ENCODE measurements around the gene HNRNPM.

Gene HNRNPM

DNA sequence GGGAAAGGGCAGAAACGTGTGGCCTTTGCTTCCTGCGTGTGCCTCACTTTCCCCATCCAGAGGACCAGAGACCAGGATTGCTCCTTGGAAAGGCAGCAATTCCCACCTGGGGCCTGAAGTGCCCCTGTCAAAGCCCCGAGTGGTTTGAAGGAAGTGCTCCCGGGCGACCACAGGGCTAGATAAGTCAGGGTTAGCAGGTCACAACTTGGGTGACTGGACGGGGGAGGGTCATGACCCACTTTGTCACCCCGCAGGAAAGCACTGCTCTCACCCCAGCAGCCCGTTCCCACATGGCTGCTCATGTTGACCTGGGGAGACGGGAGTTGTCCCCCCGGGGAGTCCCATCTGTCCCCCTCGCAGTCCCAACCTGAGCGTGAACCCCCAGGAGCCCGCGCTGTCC is 57.2 kb downstream of the HNRNPM start:
- Histone ChIP-seq H3K79me2 (ENCODE audit: insufficient read depth, low read length) (no peaks in the 10 kb centered on the region), H4K20me1 (ENCODE audit: insufficient read depth, low read length) (no peaks in the 10 kb centered on the region), H3K4me3 (ENCODE audit: low read depth in 1 of 2, low read length in 2 of 2) (no peak overlapping the region), H3K4me1 (ENCODE audit: insufficient read depth, low read length) (peaks cover 10% of the 10 kb centered on the region), H3K9ac (ENCODE audit: low read depth, low read length) (no peak overlapping the region), H2AFZ (ENCODE audit: low read depth, low read length) (no peak overlapping the region), H3K27me3 (ENCODE audit: insufficient read depth, low read length, poor library complexity) (no peaks in the 10 kb centered on the region), H3K4me2 (ENCODE audit: insufficient read depth, low read length) (no peak overlapping the region), H3K9me3 (ENCODE audit: insufficient read depth, low read length, severe bottlenecking) (no peaks in the 10 kb centered on the region), H3K27ac (ENCODE audit: low read length) (no peak overlapping the region), H3K36me3 (ENCODE audit: insufficient read depth, low read length) (no peaks in the 10 kb centered on the region)
- ATAC-seq (ENCODE audit: insufficient read depth, low read depth) (no peak), DNase-seq (no peak)
- TF ChIP-seq EZH2 (IDR thresholded peaks at IDR 0.05; ENCODE audit: borderline replicate concordance, low read depth, low read length, severe bottlenecking), result no peak
- TF ChIP-seq, protein P1, sequence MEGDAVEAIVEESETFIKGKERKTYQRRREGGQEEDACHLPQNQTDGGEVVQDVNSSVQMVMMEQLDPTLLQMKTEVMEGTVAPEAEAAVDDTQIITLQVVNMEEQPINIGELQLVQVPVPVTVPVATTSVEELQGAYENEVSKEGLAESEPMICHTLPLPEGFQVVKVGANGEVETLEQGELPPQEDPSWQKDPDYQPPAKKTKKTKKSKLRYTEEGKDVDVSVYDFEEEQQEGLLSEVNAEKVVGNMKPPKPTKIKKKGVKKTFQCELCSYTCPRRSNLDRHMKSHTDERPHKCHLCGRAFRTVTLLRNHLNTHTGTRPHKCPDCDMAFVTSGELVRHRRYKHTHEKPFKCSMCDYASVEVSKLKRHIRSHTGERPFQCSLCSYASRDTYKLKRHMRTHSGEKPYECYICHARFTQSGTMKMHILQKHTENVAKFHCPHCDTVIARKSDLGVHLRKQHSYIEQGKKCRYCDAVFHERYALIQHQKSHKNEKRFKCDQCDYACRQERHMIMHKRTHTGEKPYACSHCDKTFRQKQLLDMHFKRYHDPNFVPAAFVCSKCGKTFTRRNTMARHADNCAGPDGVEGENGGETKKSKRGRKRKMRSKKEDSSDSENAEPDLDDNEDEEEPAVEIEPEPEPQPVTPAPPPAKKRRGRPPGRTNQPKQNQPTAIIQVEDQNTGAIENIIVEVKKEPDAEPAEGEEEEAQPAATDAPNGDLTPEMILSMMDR (IDR thresholded peaks at IDR 0.05; ENCODE audit: borderline replicate concordance, extremely low read depth, low read length, poor library complexity, severe bottlenecking), result no peak

DNA sequence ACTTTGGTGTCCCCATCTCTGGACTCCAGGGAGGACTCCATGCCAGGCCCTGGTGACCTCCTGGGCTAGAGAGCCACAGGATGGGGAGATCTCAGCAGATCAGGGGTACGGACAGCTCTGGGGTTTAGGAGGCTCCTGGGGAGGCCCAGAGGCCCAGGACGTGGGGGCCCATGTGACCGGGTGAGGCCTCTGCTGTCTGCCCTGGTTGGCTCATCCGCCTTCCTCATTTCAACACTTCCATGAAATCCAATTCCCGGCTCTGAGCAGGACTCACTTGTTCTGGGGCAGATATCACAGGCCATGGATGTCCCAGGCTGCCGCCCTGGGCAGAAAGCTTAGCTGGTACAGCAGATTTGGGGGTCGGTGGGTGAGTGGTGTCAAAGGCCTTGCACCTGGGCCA is 58.7 kb downstream of the HNRNPM start:
- ATAC-seq (ENCODE audit: insufficient read depth, low read depth) (no peak), DNase-seq (no peak)
- no peak overlapping the region for H2AFZ ChIP-seq (ENCODE audit: low read depth, low read length)
- H3K9ac ChIP-seq (ENCODE audit: low read depth, low read length), result no peak overlapping the region
- no peaks in the 10 kb centered on the region for H3K9me3 ChIP-seq (ENCODE audit: insufficient read depth, low read length, severe bottlenecking)
- H3K4me2 ChIP-seq (ENCODE audit: insufficient read depth, low read length), result no peak overlapping the region
- H3K27ac ChIP-seq (ENCODE audit: low read length), result no peak overlapping the region
- H3K79me2 ChIP-seq (ENCODE audit: insufficient read depth, low read length), result no peaks in the 10 kb centered on the region
- H4K20me1 ChIP-seq (ENCODE audit: insufficient read depth, low read length), result no peaks in the 10 kb centered on the region
- H3K36me3 ChIP-seq (ENCODE audit: insufficient read depth, low read length), result no peaks in the 10 kb centered on the region
- no peak overlapping the region for H3K4me3 ChIP-seq (ENCODE audit: low read depth in 1 of 2, low read length in 2 of 2)
- H3K4me1 ChIP-seq (ENCODE audit: insufficient read depth, low read length), result peaks cover 10% of the 10 kb centered on the region
- no peaks in the 10 kb centered on the region for H3K27me3 ChIP-seq (ENCODE audit: insufficient read depth, low read length, poor library complexity)
- TF ChIP-seq, protein P1 (IDR thresholded peaks at IDR 0.05; ENCODE audit: borderline replicate concordance, extremely low read depth, low read length, poor library complexity, severe bottlenecking), result no peak
- TF ChIP-seq EZH2 (IDR thresholded peaks at IDR 0.05; ENCODE audit: borderline replicate concordance, low read depth, low read length, severe bottlenecking), result no peak

DNA sequence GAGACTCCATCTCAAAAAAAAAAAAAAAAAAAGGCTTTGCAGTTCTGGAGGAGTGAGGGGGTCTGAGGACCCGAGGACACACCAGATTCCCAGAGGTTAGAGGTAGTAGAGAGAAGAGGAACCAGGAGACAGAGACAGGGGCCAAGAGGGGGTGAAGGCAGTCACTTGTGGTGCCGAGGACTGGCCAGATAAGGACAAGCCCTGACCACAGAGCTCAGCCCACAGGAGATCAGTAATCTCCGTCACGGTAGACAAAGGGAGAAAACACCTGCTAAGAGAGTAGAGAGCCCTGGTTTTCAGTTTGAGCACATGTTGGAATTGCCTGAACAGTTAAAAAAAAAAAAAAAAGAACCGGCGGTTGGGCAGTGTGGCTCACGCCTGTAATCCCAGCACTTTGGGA is 59.4 kb downstream of the HNRNPM start:
- H4K20me1 ChIP-seq (ENCODE audit: insufficient read depth, low read length), result no peaks in the 10 kb centered on the region
- H3K36me3 ChIP-seq (ENCODE audit: insufficient read depth, low read length), result no peaks in the 10 kb centered on the region
- no peak overlapping the region for H3K9ac ChIP-seq (ENCODE audit: low read depth, low read length)
- no peak overlapping the region for H3K4me2 ChIP-seq (ENCODE audit: insufficient read depth, low read length)
- no peaks in the 10 kb centered on the region for H3K9me3 ChIP-seq (ENCODE audit: insufficient read depth, low read length, severe bottlenecking)
- no peak overlapping the region for H2AFZ ChIP-seq (ENCODE audit: low read depth, low read length)
- H3K4me3 ChIP-seq (ENCODE audit: low read depth in 1 of 2, low read length in 2 of 2), result no peak overlapping the region
- H3K27me3 ChIP-seq (ENCODE audit: insufficient read depth, low read length, poor library complexity), result no peaks in the 10 kb centered on the region
- DNase-seq (no peak), ATAC-seq (ENCODE audit: insufficient read depth, low read depth) (no peak)
- H3K79me2 ChIP-seq (ENCODE audit: insufficient read depth, low read length), result no peaks in the 10 kb centered on the region
- no peak overlapping the region for H3K27ac ChIP-seq (ENCODE audit: low read length)
- TF ChIP-seq EZH2 (IDR thresholded peaks at IDR 0.05; ENCODE audit: borderline replicate concordance, low read depth, low read length, severe bottlenecking), result no peak
- TF ChIP-seq, protein P1 (IDR thresholded peaks at IDR 0.05; ENCODE audit: borderline replicate concordance, extremely low read depth, low read length, poor library complexity, severe bottlenecking), result no peak
- H3K4me1 ChIP-seq (ENCODE audit: insufficient read depth, low read length), result peaks cover 10% of the 10 kb centered on the region

DNA sequence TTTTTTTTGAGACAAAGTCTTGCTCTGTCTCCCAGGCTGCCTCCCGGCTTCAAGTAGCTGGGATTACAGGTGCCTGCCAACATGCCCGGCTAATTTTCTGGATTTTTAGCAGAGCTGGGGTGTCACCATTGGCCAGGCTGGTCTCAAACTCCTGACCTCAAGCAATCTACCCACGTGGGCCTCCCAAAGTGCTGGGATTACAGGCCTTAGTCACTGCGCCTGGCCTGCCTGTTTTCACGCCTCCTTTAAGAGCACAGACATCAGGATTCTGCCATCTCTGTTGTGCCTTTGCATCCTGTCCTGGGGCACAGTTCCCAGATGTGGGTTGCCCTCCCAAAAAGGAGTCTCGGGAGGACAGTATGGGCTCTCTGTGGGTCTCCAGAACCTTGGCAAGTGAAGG is 60.1 kb downstream of the HNRNPM start:
- no peak overlapping the region for H3K27ac ChIP-seq (ENCODE audit: low read length)
- peaks cover 10% of the 10 kb centered on the region for H3K4me1 ChIP-seq (ENCODE audit: insufficient read depth, low read length)
- H3K27me3 ChIP-seq (ENCODE audit: insufficient read depth, low read length, poor library complexity), result no peaks in the 10 kb centered on the region
- H3K36me3 ChIP-seq (ENCODE audit: insufficient read depth, low read length), result no peaks in the 10 kb centered on the region
- ATAC-seq (ENCODE audit: insufficient read depth, low read depth) (no peak), DNase-seq (no peak)
- no peak overlapping the region for H3K4me2 ChIP-seq (ENCODE audit: insufficient read depth, low read length)
- H3K9ac ChIP-seq (ENCODE audit: low read depth, low read length), result no peak overlapping the region
- TF ChIP-seq EZH2 (IDR thresholded peaks at IDR 0.05; ENCODE audit: borderline replicate concordance, low read depth, low read length, severe bottlenecking), result no peak
- TF ChIP-seq, protein P1 (IDR thresholded peaks at IDR 0.05; ENCODE audit: borderline replicate concordance, extremely low read depth, low read length, poor library complexity, severe bottlenecking), result no peak
- H3K4me3 ChIP-seq (ENCODE audit: low read depth in 1 of 2, low read length in 2 of 2), result no peak overlapping the region
- no peaks in the 10 kb centered on the region for H3K79me2 ChIP-seq (ENCODE audit: insufficient read depth, low read length)
- no peak overlapping the region for H2AFZ ChIP-seq (ENCODE audit: low read depth, low read length)
- no peaks in the 10 kb centered on the region for H3K9me3 ChIP-seq (ENCODE audit: insufficient read depth, low read length, severe bottlenecking)
- no peaks in the 10 kb centered on the region for H4K20me1 ChIP-seq (ENCODE audit: insufficient read depth, low read length)
